HG02678 (cell line): ENCODE data around the gene TEDC1.

Source experiments
- ATAC-seq: cut with Tn5 transposase; IDR thresholded peaks from one replicate; pipeline ENCODE4 v1.9.1; 2021; ENCODE audit warnings: mild to moderate bottlenecking, moderate library complexity; ENCODE audit not compliant: unreplicated experiment

TEDC1 gene

GRCh38 chr14:105490572-105491365 lies at the start of gene TEDC1:
TSS of gene TEDC1 (plus strand) at chr14:105491246. CDS start at chr14:105491376, 130 bp downstream.
- ATAC-seq, result peak; percentile 66

- ATAC-seq, result no peak
Observed at GRCh38 chr14:105442125-105442524, 48.9 kb upstream of the TEDC1 start.

- no peak for ATAC-seq
Observed at GRCh38 chr14:105442834-105443233, 48.2 kb upstream of the TEDC1 start.

GRCh38 chr14:105444859-105445258 lies 46.2 kb upstream of the TEDC1 start:
- no peak for ATAC-seq

GRCh38 chr14:105445290-105445689 lies 45.8 kb upstream of the TEDC1 start:
- no peak for ATAC-seq

GRCh38 chr14:105445901-105446845 lies 44.9 kb upstream of the TEDC1 start:
- ATAC-seq, result no peak

- ATAC-seq, result no peak
Observed at GRCh38 chr14:105446971-105447370, 44.1 kb upstream of the TEDC1 start.

- no peak for ATAC-seq
Observed at GRCh38 chr14:105447651-105448640, 43.1 kb upstream of the TEDC1 start.

GRCh38 chr14:105448706-105449111 lies 42.3 kb upstream of the TEDC1 start:
- ATAC-seq, result no peak

- ATAC-seq, result no peak
Observed at GRCh38 chr14:105449276-105450122, 41.5 kb upstream of the TEDC1 start.

- no peak for ATAC-seq
Observed at GRCh38 chr14:105450123-105450505, 40.9 kb upstream of the TEDC1 start.

- no peak for ATAC-seq
Observed at GRCh38 chr14:105450864-105451720, 40.0 kb upstream of the TEDC1 start.

GRCh38 chr14:105452963-105453362 lies 38.1 kb upstream of the TEDC1 start:
- no peak for ATAC-seq

- ATAC-seq, result no peak
Observed at GRCh38 chr14:105453847-105454246, 37.2 kb upstream of the TEDC1 start.

- no peak for ATAC-seq
Observed at GRCh38 chr14:105455086-105455640, 35.9 kb upstream of the TEDC1 start.

- ATAC-seq, result no peak
Observed at GRCh38 chr14:105455766-105456660, 35.0 kb upstream of the TEDC1 start.
